K562 (cell line): ENCODE data around the gene TMEM273. TPM values are rescaled to one million over a fixed set of nuclear protein-coding genes. Genes with fewer than 3 reads are reported as not detected.

Experiments
- ATAC-seq: fragments of 200-7000 bp; cut with Tn5 transposase; 3 replicates; pipeline ENCODE4 v1.9.1; 2020; ENCODE audit warnings: moderate library complexity
- BruUV-seq: library from RNA; stranded (reverse); fragments of 400-500 nt; replicated peaks from 2 replicates; lab custom pipeline; 2021; lab: Mats Ljungman, UMichigan
- CTCF ChIA-PET: fragments of 300-600 bp; formaldehyde crosslinking; extraction: SDS; loops from one replicate; lab custom pipeline; 2021; ENCODE audit warnings: low intra/inter-chr PET ratio; lab: Yijun Ruan, JAX
- POLR2A ChIA-PET: fragments of 300-600, 350-650 bp; sonication (Branson Sonifier 250); formaldehyde crosslinking; extraction: SDS; loops from one replicate; lab custom pipeline; 2021; ENCODE audit warnings: antibody characterized with exemption, inconsistent platforms; lab: Yijun Ruan, JAX
- DNase-seq, 4 experiments: peaks; one replicate each; pipeline versions ENCODE4 v3.0.0 to v3.0.0-alpha.2; 2011 to 2018; ENCODE audit warnings: low spot score in 3 of 4, mixed read lengths in 3 of 4; ENCODE audit errors: extremely low read depth in 1 of 4
- FAIRE-seq: peaks from 2 replicates; lab custom pipeline; 2011; peaks lifted over from hg19 to GRCh38; lab: Jason Lieb, UNC
- H2AFZ ChIP-seq: 2 replicates; pipeline ENCODE4 v1.6.0; 2011; ENCODE audit warnings: low read depth, low read length, control low read depth, inconsistent platforms
- H3K27ac ChIP-seq: fragments of 200-600 bp; 3 replicates; pipeline ENCODE4 v1.8.0; 2011; ENCODE audit warnings: low read depth, mild to moderate bottlenecking, control low read depth, inconsistent platforms, low read length, moderate library complexity, mixed read lengths; ENCODE audit errors: extremely low read depth
- H3K27me3 ChIP-seq, 2 experiments: fragments of 300-600 bp in 1 of 2; 2 replicates in 1 of 2; 3 replicates in 1 of 2; pipeline versions ENCODE4 v1.6.0 to v1.8.0; 2011; ENCODE audit warnings: inconsistent platforms in 2 of 2, low read length in 2 of 2, mild to moderate bottlenecking in 1 of 2, mixed read lengths in 1 of 2, moderate library complexity in 1 of 2; ENCODE audit not compliant: control insufficient read depth in 2 of 2, insufficient read depth in 2 of 2
- H3K36me3 ChIP-seq: fragments of 300-600 bp; 3 replicates; pipeline ENCODE4 v1.8.0; 2011; ENCODE audit warnings: mild to moderate bottlenecking, low read length, inconsistent platforms; ENCODE audit not compliant: control insufficient read depth, insufficient read depth
- H3K4me1 ChIP-seq, 2 experiments: fragments of 200-600 bp in 1 of 2; replicated peaks in 1 of 2; 2 replicates in 1 of 2; 3 replicates in 1 of 2; pipeline versions ENCODE4 v1.5.1 to v1.8.0; 2011; ENCODE audit warnings: inconsistent platforms in 2 of 2, low read length in 2 of 2, mild to moderate bottlenecking in 1 of 2, mixed read lengths in 1 of 2, moderate library complexity in 1 of 2; ENCODE audit not compliant: control insufficient read depth in 2 of 2, insufficient read depth in 2 of 2
- H3K4me2 ChIP-seq: 2 replicates; pipeline ENCODE4 v1.6.1; 2011; ENCODE audit warnings: low read length, control low read depth, inconsistent platforms, mixed read lengths; ENCODE audit not compliant: insufficient read depth
- H3K4me3 ChIP-seq: fragments of 200-600 bp; sonication (generic), shearing (Covaris generic); 2 replicates; pipeline ENCODE4 v1.5.1; 2016; ENCODE audit warnings: control low read depth, inconsistent platforms
- H3K79me2 ChIP-seq: fragments of 200-600 bp; 3 replicates; pipeline ENCODE4 v1.8.0; 2011; ENCODE audit warnings: low read length, inconsistent platforms; ENCODE audit not compliant: control insufficient read depth, insufficient read depth
- H3K9ac ChIP-seq, 2 experiments: 2 replicates each; pipeline versions ENCODE4 v1.6.0 to v1.6.1; 2011; ENCODE audit warnings: low read depth in 2 of 2, low read length in 2 of 2, control low read depth in 1 of 2, inconsistent platforms in 1 of 2, mild to moderate bottlenecking in 1 of 2, mixed read lengths in 1 of 2; ENCODE audit not compliant: insufficient read depth in 1 of 2
- H3K9me1 ChIP-seq: one replicate; pipeline ENCODE4 v1.6.0; 2011; ENCODE audit warnings: inconsistent platforms, mild to moderate bottlenecking, low read length, moderate library complexity; ENCODE audit not compliant: control insufficient read depth, insufficient read depth
- H3K9me3 ChIP-seq: replicated peaks from 2 replicates; pipeline ENCODE4 v1.5.1; 2011; ENCODE audit warnings: low read depth, low read length, inconsistent platforms; ENCODE audit not compliant: control insufficient read depth, insufficient read depth
- H4K20me1 ChIP-seq: replicated peaks from 2 replicates; pipeline ENCODE4 v1.6.1; 2011; ENCODE audit warnings: low read length, inconsistent platforms, mixed read lengths; ENCODE audit not compliant: control insufficient read depth, insufficient read depth
- ATF7 ChIP-seq: fragments of 450-650 bp; IDR thresholded peaks from 2 replicates; pipeline ENCODE4 v1.7.1; 2014; ENCODE audit warnings: mild to moderate bottlenecking, moderate library complexity
- CEBPG ChIP-seq, 3 experiments: fragments of 200-800 bp in 1 of 3; sonication (Bioruptor generic) in 1 of 3; sonication (generic) in 1 of 3; formaldehyde crosslinking in 1 of 3; IDR thresholded peaks in 2 of 3; conservative IDR thresholded peaks in 1 of 3; 2 replicates each; pipeline versions ENCODE4 v1.6.1 to v1.8.0; 2016 to 2022; ENCODE audit warnings: missing compliant biosample characterization in 2 of 3, missing genetic modification characterization in 2 of 3, mild to moderate bottlenecking in 1 of 3, missing genetic modification reagents in 1 of 3
- E2F1 ChIP-seq: sonication (generic); formaldehyde crosslinking; IDR thresholded peaks from 2 replicates; pipeline ENCODE4 v1.8.1; 2023; ENCODE audit warnings: mild to moderate bottlenecking, missing genetic modification reagents, moderate library complexity
- HBP1 ChIP-seq: fragments of 450-650 bp; formaldehyde crosslinking; IDR thresholded peaks from 2 replicates; pipeline ENCODE4 v1.4.0; 2022; ENCODE audit warnings: missing genetic modification characterization
- MLX ChIP-seq, 2 experiments: fragments of 450-650 bp in 1 of 2; sonication (generic) in 1 of 2; formaldehyde crosslinking; conservative IDR thresholded peaks; 2 replicates each; pipeline versions ENCODE4 v1.4.0 to v1.8.1; 2020 to 2022; ENCODE audit warnings: mild to moderate bottlenecking in 1 of 2, missing genetic modification reagents in 1 of 2
- PKNOX1 ChIP-seq: fragments of 450-650 bp; IDR thresholded peaks from 2 replicates; pipeline ENCODE4 v1.6.1; 2016
- PRMT5 ChIP-seq: sonication (generic); formaldehyde crosslinking; IDR thresholded peaks from 2 replicates; pipeline ENCODE4 v1.5.0; 2020; ENCODE audit warnings: missing genetic modification reagents
- SIRT6 ChIP-seq: IDR thresholded peaks from one replicate; pipeline ENCODE4 v1.6.1; 2012; ENCODE audit warnings: low read depth, mild to moderate bottlenecking, control low read depth, inconsistent platforms, low read length, moderate library complexity
- ZBTB8A ChIP-seq: fragments of 450-650 bp; IDR thresholded peaks from 2 replicates; pipeline ENCODE4 v1.6.1; 2018; ENCODE audit warnings: mild to moderate bottlenecking, moderate library complexity; ENCODE audit not compliant: partially characterized antibody
- ZNF280B ChIP-seq: fragments of 250-450 bp; sonication (Bioruptor Pico); IDR thresholded peaks from 2 replicates; pipeline ENCODE4 v1.5.1; 2021; ENCODE audit warnings: mild to moderate bottlenecking
- ZNF431 ChIP-seq: sonication (generic); formaldehyde crosslinking; IDR thresholded peaks from 2 replicates; pipeline ENCODE4 v1.8.0; 2022; ENCODE audit warnings: mild to moderate bottlenecking, missing genetic modification reagents
- ZNF639 ChIP-seq, 2 experiments: fragments of 200-800 bp in 1 of 2; sonication (Bioruptor generic) in 1 of 2; sonication (generic) in 1 of 2; formaldehyde crosslinking in 1 of 2; IDR thresholded peaks in 1 of 2; conservative IDR thresholded peaks in 1 of 2; 2 replicates each; pipeline versions ENCODE4 v1.5.0 to v1.6.1; 2016 to 2020; ENCODE audit warnings: missing compliant biosample characterization in 1 of 2, missing genetic modification characterization in 1 of 2, missing genetic modification reagents in 1 of 2
- WGBS: fragments of 100-300 bp; shearing (Covaris generic); methylation state at CpG from one replicate; pipeline ENCODE4 v1.1.6; 2016; ENCODE audit warnings: low coverage, mixed read lengths; ENCODE audit not compliant: insufficient coverage; ENCODE audit errors: missing lambda C conversion rate; 5-methylcytosine and 5-hydroxymethylcytosine counted together
- in situ Hi-C: fragments of 300-500 bp; cut with MboI; formaldehyde crosslinking; loops from 4 replicates; pipeline ENCODE4 v1.15.0; 2018; ENCODE audit warnings: inconsistent platforms, mixed read lengths
- intact Hi-C: fragments of 100-400 bp; cut with micrococcal nuclease; formaldehyde crosslinking; loops from 2 replicates; pipeline ENCODE4 v1.14.2; 2022
- polyA plus RNA-seq, 8 experiments: library from polyadenylated mRNA; depleted of rRNA in 4 of 8; stranded (reverse) in 5 of 8; unstranded in 3 of 8; fragments of >200 nt; fragmentation: Nextera tagmentation in 2 of 8; fragmentation: Illumina TruSeq in 1 of 8; extraction: Ambion mirVana in 2 of 8; extraction: Trizol in 1 of 8; gene quantifications; 2 replicates each; pipeline versions ENCODE4 v1.2.1 to v1.2.3, GENCODE V29; 2011 to 2014; ENCODE audit warnings: inconsistent platforms in 1 of 8, missing spikeins in 1 of 8
- total RNA-seq, 7 experiments: library from RNA; depleted of rRNA in 6 of 7; stranded (reverse); fragments of >200 nt in 6 of 7; fragmentation: Illumina TruSeq in 2 of 7; extraction: Trizol in 2 of 7; gene quantifications; 2 replicates each; pipeline versions ENCODE4 v1.2.1 to v1.2.3, GENCODE V29; 2011 to 2021; ENCODE audit warnings: low replicate concordance in 1 of 7

The TMEM273 gene
- total and polyA plus RNA-seq, 9 of the 15 experiments (the other 6 are each of a cell fraction or from before 2014, with no cell fraction given) = 39.2 to 131 (median 95.6) TPM

GRCh38 chr10:49180444-49180860, 7.7 kb downstream of the TMEM273 start:
- WGBS = 9% methylated on average over 3 of the region's 3 CpGs
- Histone ChIP-seq H3K79me2 (peaks cover 97% of the 10 kb centered on the region), H3K9me1 (no peaks in the 10 kb centered on the region), H3K27ac (peak overlapping the region; percentile 27; the same call in 2 of the 3 replicates), H2AFZ (peak overlapping the region; percentile 27; the same call in 1 of the 2 replicates), H3K4me3 (no peak overlapping the region), H3K4me2 (peak overlapping the region; percentile 34), H3K4me1 (peaks cover 65 to 96% of the 10 kb centered on the region in 2 experiments), H3K9ac (peak overlapping the region in 1 of 2 experiments; percentile 77; a peak in 2 of 4 replicates), H3K27me3 (no peaks in the 10 kb centered on the region), H4K20me1 (no peaks in the 10 kb centered on the region), H3K9me3 (no peaks in the 10 kb centered on the region), H3K36me3 (peaks cover 19% of the 10 kb centered on the region; the same call in 1 of the 3 replicates)
- DNase-seq (peak in 2 of 4 experiments; percentile 45 to 51), ATAC-seq (no peak), FAIRE-seq (no peak)
- CTCF ChIA-PET = interaction anchor here (0.6 kb wide), 1 partner anchor 18 kb away, joined by 3 read pairs; no protein-coding TSS in a partner anchor
- in situ Hi-C loops (no loop called here), intact Hi-C loops (loop anchor here (10.0 kb wide), 1 partner anchor 1144 kb away; no protein-coding TSS in a partner anchor)
- no TSS peak for BruUV-seq
- POLR2A ChIA-PET = no interaction called here
- TF ChIP-seq ATF7 (no peak), CEBPG (CRISPR knock-in tag; IDR thresholded peaks at IDR 0.05) (no peak), CEBPG (tag; conservative IDR thresholded peaks at IDR 0.05 in 1 of 2, IDR thresholded peaks at IDR 0.05 in 1 of 2) (peak in 1 of 2 experiments; percentile 32; a peak in 1 of 4 replicates), SIRT6 (no peak), PRMT5 (CRISPR knock-in tag) (no peak), HBP1 (CRISPR knock-in tag) (no peak), ZNF639 (CRISPR knock-in tag; conservative IDR thresholded peaks at IDR 0.05 in 1 of 2, IDR thresholded peaks at IDR 0.05 in 1 of 2) (peak in 1 of 2 experiments; percentile 22; a peak in 1 of 4 replicates), PKNOX1 (peak; percentile 37; the same call in 1 of the 2 replicates), E2F1 (CRISPR knock-in tag) (no peak), ZNF280B (CRISPR knock-in tag) (no peak), MLX (CRISPR knock-in tag; conservative IDR thresholded peaks at IDR 0.05) (no peak), ZBTB8A (no peak), ZNF431 (CRISPR knock-in tag) (no peak)
